ENCODE data around the gene TMED9. TPM values are rescaled to one million over a fixed set of nuclear protein-coding genes. Genes with fewer than 3 reads are reported as not detected.

TMED9 gene
- total RNA-seq, 1 experiment from 2014 or later, result 168 TPM

DNA sequence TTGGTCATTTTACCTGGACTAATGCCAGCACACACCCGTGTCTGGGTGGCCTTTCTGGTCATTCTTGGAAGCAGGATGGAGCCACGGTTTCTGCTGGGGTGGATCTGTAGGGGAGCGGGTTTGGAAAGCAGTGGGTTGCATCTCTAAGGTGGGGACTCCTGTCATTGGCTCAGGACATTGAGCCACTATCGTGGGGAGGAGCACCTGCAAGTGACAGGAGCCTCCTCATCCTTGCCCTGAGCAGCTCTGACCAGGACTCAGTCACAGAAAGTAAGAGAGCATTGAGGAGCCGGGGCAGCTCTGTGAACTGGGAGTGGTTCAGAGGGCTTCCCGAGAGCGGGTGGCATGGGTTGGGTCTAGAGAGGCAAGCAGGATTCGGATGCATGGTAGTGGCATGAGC lies 11.6 kb downstream of the TMED9 start:
- Histone ChIP-seq H3K4me2 (no peak overlapping the region), H3K4me1 (replicated peaks; ENCODE audit: insufficient read depth) (peaks cover 9% of the 10 kb centered on the region), H3K36me3 (ENCODE audit: low read depth) (no peaks in the 10 kb centered on the region), H3K27me3 (ENCODE audit: insufficient read depth, low read depth) (no peaks in the 10 kb centered on the region), H3K9me2 (ENCODE audit: insufficient read depth) (no peaks in the 10 kb centered on the region), H4K20me1 (ENCODE audit: insufficient read depth) (no peaks in the 10 kb centered on the region), H3K27ac (no peak overlapping the region), H3K9me3 (ENCODE audit: insufficient read depth, low read depth) (no peaks in the 10 kb centered on the region), H2AFZ (no peak overlapping the region), H3K79me2 (ENCODE audit: low read depth) (peaks cover 12% of the 10 kb centered on the region; the same call in 1 of the 2 replicates), H3K4me3 (no peak overlapping the region), H3F3A (ENCODE audit: insufficient read depth, low read depth) (0 out of 2 replicates have a peak, but pooled peaks cover 1% of the 10 kb centered on the region)
- CTCF ChIA-PET, result no interaction called here
- no peak for DNase-seq
- POLR2A ChIA-PET (ENCODE audit: unreplicated experiment), result no interaction called here
- intact Hi-C loops (cut with micrococcal nuclease; ENCODE audit: unreplicated experiment), result loop anchor here (10.0 kb wide), 2 partner anchors 461 to 561 kb away; no protein-coding TSS in a partner anchor
- no TSS peak for BruUV-seq (replicated peaks)
- TF ChIP-seq EZH2 (IDR thresholded peaks at IDR 0.05; ENCODE audit: low read depth) (no peak), CTCF (conservative IDR thresholded peaks at IDR 0.05) (no peak)

GRCh38 chr5:177604116-177604521 lies 12.1 kb downstream of the TMED9 start:
- BruUV-seq (replicated peaks), result no TSS peak
- no peak for DNase-seq
- Histone ChIP-seq H2AFZ (no peak overlapping the region), H3K9me2 (ENCODE audit: insufficient read depth) (no peaks in the 10 kb centered on the region), H3F3A (ENCODE audit: insufficient read depth, low read depth) (no peaks in the 10 kb centered on the region), H3K27me3 (ENCODE audit: insufficient read depth, low read depth) (no peaks in the 10 kb centered on the region), H4K20me1 (ENCODE audit: insufficient read depth) (no peaks in the 10 kb centered on the region), H3K4me1 (replicated peaks; ENCODE audit: insufficient read depth) (peaks cover 7% of the 10 kb centered on the region; the same call in 1 of the 2 replicates), H3K79me2 (ENCODE audit: low read depth) (peaks cover 12% of the 10 kb centered on the region; the same call in 1 of the 2 replicates), H3K4me3 (no peak overlapping the region), H3K4me2 (no peak overlapping the region), H3K9me3 (ENCODE audit: insufficient read depth, low read depth) (no peaks in the 10 kb centered on the region), H3K27ac (no peak overlapping the region), H3K36me3 (ENCODE audit: low read depth) (no peaks in the 10 kb centered on the region)
- TF ChIP-seq CTCF (conservative IDR thresholded peaks at IDR 0.05), result no peak
- TF ChIP-seq EZH2 (IDR thresholded peaks at IDR 0.05; ENCODE audit: low read depth), result no peak
- ChIA-PET POLR2A (ENCODE audit: unreplicated experiment) (no interaction called here), CTCF (no interaction called here)
- intact Hi-C loops (cut with micrococcal nuclease; ENCODE audit: unreplicated experiment), result loop anchor here (10.0 kb wide), 2 partner anchors 461 to 561 kb away; no protein-coding TSS in a partner anchor

GRCh38 chr5:177604656-177605055 lies 12.7 kb downstream of the TMED9 start:
- intact Hi-C loops (cut with micrococcal nuclease; ENCODE audit: unreplicated experiment), result loop anchor here (10.0 kb wide), 2 partner anchors 460 to 560 kb away; no protein-coding TSS in a partner anchor
- H3K4me2 ChIP-seq, result no peak overlapping the region
- H2AFZ ChIP-seq, result no peak overlapping the region
- ChIA-PET CTCF (no interaction called here), POLR2A (ENCODE audit: unreplicated experiment) (no interaction called here)
- no peak overlapping the region for H3K4me3 ChIP-seq
- BruUV-seq (replicated peaks), result no TSS peak
- H3K27ac ChIP-seq, result no peak overlapping the region
- H3K79me2 ChIP-seq (ENCODE audit: low read depth), result peaks cover 12% of the 10 kb centered on the region; the same call in 1 of the 2 replicates
- DNase-seq, result no peak
- no peaks in the 10 kb centered on the region for H3K9me3 ChIP-seq (ENCODE audit: insufficient read depth, low read depth)
- H3K36me3 ChIP-seq (ENCODE audit: low read depth), result no peaks in the 10 kb centered on the region
- H3K27me3 ChIP-seq (ENCODE audit: insufficient read depth, low read depth), result no peaks in the 10 kb centered on the region
- TF ChIP-seq EZH2 (IDR thresholded peaks at IDR 0.05; ENCODE audit: low read depth) (no peak), CTCF (conservative IDR thresholded peaks at IDR 0.05) (no peak)
- no peaks in the 10 kb centered on the region for H3F3A ChIP-seq (ENCODE audit: insufficient read depth, low read depth)
- peaks cover 7% of the 10 kb centered on the region; the same call in 1 of the 2 replicates for H3K4me1 ChIP-seq (replicated peaks; ENCODE audit: insufficient read depth)
- H3K9me2 ChIP-seq (ENCODE audit: insufficient read depth), result no peaks in the 10 kb centered on the region
- no peaks in the 10 kb centered on the region for H4K20me1 ChIP-seq (ENCODE audit: insufficient read depth)
